HG02840 (cell line): ENCODE measurements around the gene CHRNB2.

ENCODE experiments used
- ATAC-seq: cut with Tn5 transposase; IDR thresholded peaks from one replicate; pipeline ENCODE4 v1.9.1; 2021; ENCODE audit warnings: mild to moderate bottlenecking, moderate library complexity, moderate number of reproducible peaks; ENCODE audit not compliant: unreplicated experiment, low FRiP score

Gene CHRNB2

GRCh38 chr1:154629061-154629674 is 61.6 kb downstream of the CHRNB2 start:
- no peak for ATAC-seq
